Glomerular endothelial cell (primary cell): ENCODE data around the gene GMIP. TPM values are rescaled to one million over a fixed set of nuclear protein-coding genes. Genes with fewer than 3 reads are reported as not detected.
"Not testable (repeated sequence)": the region's sequence is repeated elsewhere in the genome, so short reads cannot be mapped to it uniquely, and the experiment has no call there.

Experiments used
- DNase-seq: peaks from one replicate; pipeline ENCODE4 v3.0.0-alpha.2; 2011; ENCODE audit warnings: low read depth, low spot score; ENCODE audit errors: extremely low read depth
- total RNA-seq: library from RNA; depleted of rRNA; stranded (reverse); fragments of >200 nt; gene quantifications from 2 replicates; pipeline ENCODE4 v1.2.3, GENCODE V29; 2015

Gene GMIP
- total RNA-seq: 13.6 and 22.5 TPM in 2 replicates

DNA sequence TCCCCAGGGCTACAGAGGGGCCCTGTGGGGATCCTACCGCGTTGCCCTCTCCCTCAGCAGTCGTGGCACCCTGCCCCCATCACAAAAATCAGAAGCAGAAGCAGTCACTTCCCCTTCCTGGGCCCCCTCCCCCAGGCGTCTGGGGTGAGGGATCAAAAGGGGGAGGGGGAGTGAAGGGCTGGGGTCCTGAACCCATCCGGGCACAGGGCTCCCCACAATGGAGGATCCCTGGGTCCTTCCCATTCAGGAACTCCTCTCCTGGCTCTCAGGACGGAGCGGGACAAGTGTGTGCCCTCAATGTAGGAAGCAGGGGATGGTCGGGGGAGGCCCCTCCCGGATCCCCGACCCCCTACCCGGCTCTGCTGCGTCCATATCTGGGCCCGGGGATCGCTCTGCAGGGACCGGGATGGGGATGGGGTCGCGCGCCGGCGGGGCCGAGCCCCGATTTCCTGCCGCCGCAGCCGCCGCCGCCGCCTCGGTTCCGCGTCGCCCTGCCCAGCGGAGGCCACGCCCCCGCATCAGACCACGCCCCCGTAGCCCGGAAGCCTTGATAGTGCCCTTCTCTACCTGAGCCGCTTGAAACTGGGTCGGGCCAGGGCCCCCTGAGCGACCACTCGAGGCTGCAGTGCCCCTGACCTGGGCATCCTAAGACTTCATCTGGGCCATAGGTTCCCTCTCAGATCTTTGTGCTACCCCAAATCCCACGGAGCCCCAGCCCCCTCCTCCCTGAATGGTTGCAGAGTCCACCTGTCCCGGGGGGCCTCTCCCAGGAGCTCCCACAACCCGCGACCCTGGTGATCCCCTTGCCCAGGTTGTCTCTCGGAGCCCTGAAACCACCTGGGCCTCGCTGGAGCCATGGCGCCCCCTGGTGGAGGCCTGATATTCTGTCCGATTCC, at the start of gene GMIP:
Gene GMIP, minus strand, starts transcription at position 500 of the 896 bp plus-strand sequence. Its CDS starts 128 bp downstream, at position 372.
- DNase-seq: no peak

GRCh38 chr19:19691683-19692082, 48.2 kb upstream of the GMIP start:
- DNase-seq: no peak

- not testable (repeated sequence) for DNase-seq
Observed at GRCh38 chr19:19689023-19689422, 45.6 kb upstream of the GMIP start.

GRCh38 chr19:19687090-19687489, 43.6 kb upstream of the GMIP start:
- no peak for DNase-seq

DNA sequence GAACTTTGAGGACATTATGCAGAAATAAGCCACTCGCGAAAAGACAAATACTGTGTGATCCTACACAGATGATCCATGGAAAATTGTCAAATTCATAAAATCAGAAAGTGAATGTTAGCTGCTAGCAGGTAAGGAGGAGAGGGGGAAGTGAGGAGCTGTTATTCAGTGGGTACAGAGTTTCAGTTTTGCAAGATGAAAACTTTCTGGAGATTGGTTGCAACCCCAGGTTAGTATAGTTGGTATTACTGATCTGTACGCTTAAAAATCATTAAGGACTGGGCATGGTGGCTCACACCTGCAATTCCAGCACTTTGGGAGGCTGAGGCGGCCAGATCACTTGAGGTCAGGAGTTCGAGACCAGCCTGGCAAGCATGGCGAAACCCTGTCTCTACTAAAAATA, 43.1 kb upstream of the GMIP start:
- no peak for DNase-seq

DNA sequence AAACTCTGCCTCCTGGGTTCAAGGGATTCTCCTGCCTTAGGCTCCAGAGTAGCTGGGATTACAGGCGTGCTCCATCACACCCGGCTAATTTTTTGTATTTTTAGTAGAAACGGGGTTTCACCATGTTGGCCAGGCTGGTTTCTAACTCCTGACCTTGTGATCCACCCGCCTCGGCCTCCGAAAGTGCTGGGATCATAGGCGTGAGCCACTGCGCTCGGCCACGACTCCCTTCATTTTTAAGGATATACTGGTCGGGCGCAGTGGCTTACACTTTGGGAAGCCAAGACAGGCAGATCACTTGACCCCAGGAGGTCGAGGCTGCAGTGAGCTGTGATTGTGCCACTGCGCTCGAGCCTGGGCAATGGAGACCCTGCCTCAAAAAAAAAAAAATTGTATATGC, 42.7 kb upstream of the GMIP start:
- not testable (repeated sequence) for DNase-seq

GRCh38 chr19:19679176-19680073, 36.0 kb upstream of the GMIP start:
- no peak for DNase-seq

DNA sequence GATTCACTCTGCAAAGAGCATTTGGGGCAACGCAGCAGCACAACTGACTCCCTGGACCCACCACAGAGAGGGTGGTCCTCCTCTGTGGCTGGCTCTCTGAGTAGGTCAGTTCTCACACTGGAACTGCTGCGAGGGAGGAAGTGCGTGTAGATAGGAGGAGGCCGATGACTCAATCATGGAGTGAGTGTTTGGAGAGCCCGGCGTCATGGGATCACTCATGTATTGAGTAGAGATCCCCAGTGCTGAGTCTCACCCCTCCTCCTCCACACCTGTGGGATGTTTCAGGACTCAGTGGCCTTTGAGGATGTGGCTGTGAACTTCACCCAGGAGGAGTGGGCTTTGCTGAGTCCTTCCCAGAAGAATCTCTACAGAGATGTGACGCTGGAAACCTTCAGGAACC, 34.1 kb upstream of the GMIP start:
- no peak for DNase-seq

DNA sequence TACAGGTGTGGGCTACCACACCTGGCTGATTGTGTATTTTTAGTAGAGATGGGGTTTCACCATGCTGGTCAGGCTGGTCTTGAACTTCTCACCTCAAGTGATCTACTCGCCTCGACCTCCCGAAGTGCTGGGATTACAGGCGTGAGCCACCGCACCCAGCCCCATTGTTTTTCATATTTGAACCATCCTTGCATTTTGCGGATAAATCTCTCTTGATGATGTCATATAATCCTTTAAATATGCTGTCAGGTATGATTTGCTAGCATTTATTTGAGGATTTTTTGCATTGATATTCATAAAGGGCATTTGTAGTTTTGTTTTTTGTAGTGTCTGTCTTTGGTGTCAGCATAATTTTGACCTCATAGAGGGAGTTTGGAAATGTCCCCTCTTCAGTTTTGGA, 30.9 kb upstream of the GMIP start:
- no peak for DNase-seq

- no peak for DNase-seq
Observed at GRCh38 chr19:19672816-19673215, 29.4 kb upstream of the GMIP start.

GRCh38 chr19:19670070-19670551, 26.7 kb upstream of the GMIP start:
- DNase-seq: no peak

DNA sequence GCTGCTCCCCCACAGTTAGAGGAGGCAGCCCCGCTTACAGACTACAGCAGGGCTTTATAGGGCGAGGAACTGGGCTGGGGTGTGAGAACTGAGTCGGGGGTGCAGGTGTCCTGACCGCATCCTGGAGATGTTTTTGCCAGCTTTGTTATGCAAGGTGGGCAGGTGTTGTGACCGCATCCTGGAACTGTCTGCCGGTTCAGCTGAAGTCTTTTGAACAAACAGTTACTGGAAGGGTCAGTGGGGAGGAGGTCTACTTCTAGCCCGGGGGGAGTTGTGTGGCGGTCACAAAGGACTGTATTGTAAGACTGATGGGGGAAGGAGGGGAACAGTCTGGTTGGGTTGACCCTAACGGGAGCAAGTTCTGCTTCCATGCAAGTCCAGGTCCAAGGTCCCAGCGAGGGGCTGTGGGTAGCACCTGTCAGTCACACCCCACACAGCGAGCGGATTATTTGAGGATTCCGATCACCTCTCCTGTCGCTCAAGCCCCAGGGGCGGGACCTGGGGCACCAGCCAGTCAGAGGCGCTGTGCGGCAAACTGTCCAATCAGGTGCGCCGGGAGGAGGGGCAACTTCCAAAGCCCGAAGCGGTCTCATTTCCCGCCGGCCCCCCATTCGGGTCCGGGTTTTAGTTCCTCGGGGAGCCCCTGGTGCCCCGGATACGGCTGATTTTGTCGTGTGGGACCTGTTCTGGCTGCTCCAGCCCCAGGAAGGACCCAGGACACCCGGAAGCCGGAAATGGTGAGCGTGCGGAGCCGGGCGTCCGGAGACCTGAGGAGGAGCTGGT, 25.0 kb upstream of the GMIP start, which contains the start of gene ZNF101:
Gene ZNF101, plus strand, starts transcription at position 610 of the 783 bp plus-strand sequence. Its CDS starts 125 bp downstream, at position 735.
- peak; percentile 57 for DNase-seq

GRCh38 chr19:19665420-19665948, 22.0 kb upstream of the GMIP start:
- DNase-seq: not testable (repeated sequence)

- DNase-seq: peak; percentile 71
Observed at GRCh38 chr19:19663256-19664120, 20.0 kb upstream of the GMIP start, which contains the start of gene ATP13A1. TSS of gene ATP13A1 (minus strand) at chr19:19663676. CDS start at chr19:19663666, 10 bp downstream.

GRCh38 chr19:19662871-19663255, 19.4 kb upstream of the GMIP start:
- no peak for DNase-seq

GRCh38 chr19:19662344-19662743, 18.9 kb upstream of the GMIP start:
- no peak for DNase-seq

GRCh38 chr19:19661675-19662251, 18.3 kb upstream of the GMIP start:
- no peak for DNase-seq

GRCh38 chr19:19661141-19661674, 17.8 kb upstream of the GMIP start:
- DNase-seq: no peak
